ENCODE measurements around the gene MAP4K3.

The MAP4K3 gene

GRCh38 chr2:39436592-39437521 lies at the start of gene MAP4K3:
TSS of gene MAP4K3 (minus strand) at chr2:39437285. CDS start at chr2:39436987, 298 bp downstream.
- in situ Hi-C loops (cut with MboI; ENCODE audit: low sequenced_read_pairs) = no loop called here
- peaks cover 47% of the 10 kb centered on the region for H3K4me1 ChIP-seq

GRCh38 chr2:39486071-39486470 lies 49.0 kb upstream of the MAP4K3 start:
- DNase-seq (ENCODE audit: low spot score in 2 of 2) = no peak

More at GRCh38 chr2:39436592-39437521, at the start of gene MAP4K3:
- H3K9me3 ChIP-seq = no peaks in the 10 kb centered on the region
- no peaks in the 10 kb centered on the region for H3K36me3 ChIP-seq (replicated peaks)
- H3K4me3 ChIP-seq = peak within 1 kb of the TSS; percentile 79
- peak; percentile 97 to 98 for DNase-seq (ENCODE audit: low spot score in 2 of 2)
- H3K27me3 ChIP-seq (ENCODE audit: low read depth) = no peaks in the 10 kb centered on the region

GRCh38 chr2:39484620-39485495 lies 47.8 kb upstream of the MAP4K3 start:
- Histone ChIP-seq H3K4me1 (peaks cover 12% of the 10 kb centered on the region), H3K4me3 (no peak overlapping the region), H3K9me3 (no peaks in the 10 kb centered on the region), H3K36me3 (replicated peaks) (no peaks in the 10 kb centered on the region), H3K27me3 (ENCODE audit: low read depth) (no peaks in the 10 kb centered on the region)
- DNase-seq (ENCODE audit: low spot score in 2 of 2) = no peak
- in situ Hi-C loops (cut with MboI; ENCODE audit: low sequenced_read_pairs) = no loop called here

More at GRCh38 chr2:39486071-39486470, 49.0 kb upstream of the MAP4K3 start:
- Histone ChIP-seq H3K9me3 (no peaks in the 10 kb centered on the region), H3K36me3 (replicated peaks) (no peaks in the 10 kb centered on the region), H3K27me3 (ENCODE audit: low read depth) (no peaks in the 10 kb centered on the region), H3K4me3 (no peak overlapping the region), H3K4me1 (peaks cover 9% of the 10 kb centered on the region)
- in situ Hi-C loops (cut with MboI; ENCODE audit: low sequenced_read_pairs) = no loop called here

GRCh38 chr2:39484206-39484605 lies 47.1 kb upstream of the MAP4K3 start:
- Histone ChIP-seq H3K27me3 (ENCODE audit: low read depth) (no peaks in the 10 kb centered on the region), H3K9me3 (no peaks in the 10 kb centered on the region), H3K4me1 (peaks cover 19% of the 10 kb centered on the region), H3K4me3 (no peak overlapping the region), H3K36me3 (replicated peaks) (no peaks in the 10 kb centered on the region)
- in situ Hi-C loops (cut with MboI; ENCODE audit: low sequenced_read_pairs) = no loop called here
- no peak for DNase-seq (ENCODE audit: low spot score in 2 of 2)

GRCh38 chr2:39483534-39483933 lies 46.4 kb upstream of the MAP4K3 start:
- Histone ChIP-seq H3K4me3 (no peak overlapping the region), H3K4me1 (peaks cover 26% of the 10 kb centered on the region), H3K27me3 (ENCODE audit: low read depth) (no peaks in the 10 kb centered on the region), H3K9me3 (no peaks in the 10 kb centered on the region), H3K36me3 (replicated peaks) (no peaks in the 10 kb centered on the region)
- in situ Hi-C loops (cut with MboI; ENCODE audit: low sequenced_read_pairs) = no loop called here
- DNase-seq (ENCODE audit: low spot score in 2 of 2) = no peak

- DNase-seq (ENCODE audit: low spot score in 2 of 2) = no peak
- Histone ChIP-seq H3K4me1 (peaks cover 30% of the 10 kb centered on the region), H3K4me3 (no peak overlapping the region), H3K36me3 (replicated peaks) (0 out of 2 replicates have a peak, but pooled peaks cover 2% of the 10 kb centered on the region), H3K9me3 (no peaks in the 10 kb centered on the region; the same call in 1 of the 2 replicates), H3K27me3 (ENCODE audit: low read depth) (no peaks in the 10 kb centered on the region)
- in situ Hi-C loops (cut with MboI; ENCODE audit: low sequenced_read_pairs) = no loop called here
Observed at GRCh38 chr2:39481611-39482010, 44.5 kb upstream of the MAP4K3 start.

- H3K36me3 ChIP-seq (replicated peaks) = 0 out of 2 replicates have a peak, but pooled peaks cover 2% of the 10 kb centered on the region
- H3K9me3 ChIP-seq = no peaks in the 10 kb centered on the region; the same call in 1 of the 2 replicates
- in situ Hi-C loops (cut with MboI; ENCODE audit: low sequenced_read_pairs) = no loop called here
- no peak overlapping the region for H3K4me3 ChIP-seq
- H3K4me1 ChIP-seq = peaks cover 29% of the 10 kb centered on the region
- no peak for DNase-seq (ENCODE audit: low spot score in 2 of 2)
- no peaks in the 10 kb centered on the region for H3K27me3 ChIP-seq (ENCODE audit: low read depth)
Observed at GRCh38 chr2:39479696-39480095, 42.6 kb upstream of the MAP4K3 start.

GRCh38 chr2:39479053-39479670 lies 42.1 kb upstream of the MAP4K3 start:
- H3K27me3 ChIP-seq (ENCODE audit: low read depth) = no peaks in the 10 kb centered on the region
- H3K9me3 ChIP-seq = no peaks in the 10 kb centered on the region; the same call in 1 of the 2 replicates
- no peak overlapping the region for H3K4me3 ChIP-seq
- H3K4me1 ChIP-seq = peaks cover 27% of the 10 kb centered on the region
- 0 out of 2 replicates have a peak, but pooled peaks cover 2% of the 10 kb centered on the region for H3K36me3 ChIP-seq (replicated peaks)
- peak in 1 of 2 experiments; percentile 80 for DNase-seq (ENCODE audit: low spot score in 2 of 2)
- in situ Hi-C loops (cut with MboI; ENCODE audit: low sequenced_read_pairs) = no loop called here

GRCh38 chr2:39476524-39476923 lies 39.4 kb upstream of the MAP4K3 start:
- no peaks in the 10 kb centered on the region for H3K27me3 ChIP-seq (ENCODE audit: low read depth)
- H3K36me3 ChIP-seq (replicated peaks) = 0 out of 2 replicates have a peak, but pooled peaks cover 2% of the 10 kb centered on the region
- no peaks in the 10 kb centered on the region; the same call in 1 of the 2 replicates for H3K9me3 ChIP-seq
- DNase-seq (ENCODE audit: low spot score in 2 of 2) = no peak
- no peak overlapping the region for H3K4me3 ChIP-seq
- peaks cover 25% of the 10 kb centered on the region for H3K4me1 ChIP-seq
- in situ Hi-C loops (cut with MboI; ENCODE audit: low sequenced_read_pairs) = no loop called here

- Histone ChIP-seq H3K36me3 (replicated peaks) (0 out of 2 replicates have a peak, but pooled peaks cover 2% of the 10 kb centered on the region), H3K4me3 (no peak overlapping the region), H3K4me1 (peaks cover 19% of the 10 kb centered on the region), H3K27me3 (ENCODE audit: low read depth) (no peaks in the 10 kb centered on the region), H3K9me3 (no peaks in the 10 kb centered on the region; the same call in 1 of the 2 replicates)
- in situ Hi-C loops (cut with MboI; ENCODE audit: low sequenced_read_pairs) = no loop called here
- DNase-seq (ENCODE audit: low spot score in 2 of 2) = no peak
Observed at GRCh38 chr2:39475006-39475405, 37.9 kb upstream of the MAP4K3 start.

GRCh38 chr2:39470580-39470979 lies 33.5 kb upstream of the MAP4K3 start:
- Histone ChIP-seq H3K4me1 (peaks cover 3% of the 10 kb centered on the region; the same call in 1 of the 2 replicates), H3K27me3 (ENCODE audit: low read depth) (no peaks in the 10 kb centered on the region), H3K36me3 (replicated peaks) (no peaks in the 10 kb centered on the region), H3K9me3 (no peaks in the 10 kb centered on the region), H3K4me3 (no peak overlapping the region)
- DNase-seq (ENCODE audit: low spot score in 2 of 2) = no peak
- in situ Hi-C loops (cut with MboI; ENCODE audit: low sequenced_read_pairs) = no loop called here

GRCh38 chr2:39469807-39470206 lies 32.7 kb upstream of the MAP4K3 start:
- no peak for DNase-seq (ENCODE audit: low spot score in 2 of 2)
- in situ Hi-C loops (cut with MboI; ENCODE audit: low sequenced_read_pairs) = no loop called here
- Histone ChIP-seq H3K27me3 (ENCODE audit: low read depth) (no peaks in the 10 kb centered on the region), H3K4me3 (no peak overlapping the region), H3K9me3 (no peaks in the 10 kb centered on the region), H3K36me3 (replicated peaks) (no peaks in the 10 kb centered on the region), H3K4me1 (peaks cover 3% of the 10 kb centered on the region; the same call in 1 of the 2 replicates)

Measured in HAP-1 (cell line).